ENCODE data around the gene HNRNPUL1.

- TF ChIP-seq, protein P1, sequence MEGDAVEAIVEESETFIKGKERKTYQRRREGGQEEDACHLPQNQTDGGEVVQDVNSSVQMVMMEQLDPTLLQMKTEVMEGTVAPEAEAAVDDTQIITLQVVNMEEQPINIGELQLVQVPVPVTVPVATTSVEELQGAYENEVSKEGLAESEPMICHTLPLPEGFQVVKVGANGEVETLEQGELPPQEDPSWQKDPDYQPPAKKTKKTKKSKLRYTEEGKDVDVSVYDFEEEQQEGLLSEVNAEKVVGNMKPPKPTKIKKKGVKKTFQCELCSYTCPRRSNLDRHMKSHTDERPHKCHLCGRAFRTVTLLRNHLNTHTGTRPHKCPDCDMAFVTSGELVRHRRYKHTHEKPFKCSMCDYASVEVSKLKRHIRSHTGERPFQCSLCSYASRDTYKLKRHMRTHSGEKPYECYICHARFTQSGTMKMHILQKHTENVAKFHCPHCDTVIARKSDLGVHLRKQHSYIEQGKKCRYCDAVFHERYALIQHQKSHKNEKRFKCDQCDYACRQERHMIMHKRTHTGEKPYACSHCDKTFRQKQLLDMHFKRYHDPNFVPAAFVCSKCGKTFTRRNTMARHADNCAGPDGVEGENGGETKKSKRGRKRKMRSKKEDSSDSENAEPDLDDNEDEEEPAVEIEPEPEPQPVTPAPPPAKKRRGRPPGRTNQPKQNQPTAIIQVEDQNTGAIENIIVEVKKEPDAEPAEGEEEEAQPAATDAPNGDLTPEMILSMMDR (IDR thresholded peaks at IDR 0.05; ENCODE audit: low read length), result no peak
- no peak for TF ChIP-seq EZH2 (IDR thresholded peaks at IDR 0.05; ENCODE audit: borderline replicate concordance, low read length)
Observed at GRCh38 chr19:41327576-41328156, 63.5 kb downstream of the HNRNPUL1 start.
